ENCODE measurements around the gene GNA14.
"Not testable (repeated sequence)": the region's sequence is repeated elsewhere in the genome, so short reads cannot be mapped to it uniquely, and the experiment has no call there.

Gene GNA14

DNA sequence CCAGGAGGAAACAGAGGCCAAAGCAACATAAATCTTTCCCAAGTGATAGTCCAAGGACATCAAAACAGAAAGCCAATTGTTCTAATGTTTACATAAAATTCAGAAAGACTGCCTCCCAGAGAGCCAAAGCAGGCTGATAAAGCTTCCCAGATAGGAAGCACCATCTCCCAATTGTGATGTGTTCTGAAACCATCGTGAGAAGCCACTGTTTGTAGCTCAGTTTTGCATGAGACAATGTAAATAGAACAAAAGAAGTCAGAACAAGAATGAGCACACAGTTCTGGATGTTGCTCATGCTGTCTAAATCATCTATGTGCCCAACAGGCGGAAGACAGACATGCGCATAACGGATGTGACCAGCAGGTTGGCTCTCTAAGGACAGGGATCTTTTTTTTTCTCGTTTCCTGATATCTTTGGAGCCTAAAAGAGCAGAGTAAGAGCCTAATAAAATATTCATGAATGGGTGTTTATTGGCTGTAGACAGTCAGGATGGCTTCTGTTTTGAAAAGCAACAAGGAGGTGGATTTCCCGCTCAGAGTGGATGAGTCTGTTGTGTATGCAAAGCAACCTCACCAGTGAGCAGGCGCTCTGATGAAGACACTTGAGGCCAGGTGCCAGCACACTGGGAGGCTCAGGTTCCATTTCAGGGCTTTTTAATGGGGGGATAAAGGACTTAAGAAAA, 113.6 kb downstream of the GNA14 start:
- no peak for DNase-seq (ENCODE audit: low read depth)

DNA sequence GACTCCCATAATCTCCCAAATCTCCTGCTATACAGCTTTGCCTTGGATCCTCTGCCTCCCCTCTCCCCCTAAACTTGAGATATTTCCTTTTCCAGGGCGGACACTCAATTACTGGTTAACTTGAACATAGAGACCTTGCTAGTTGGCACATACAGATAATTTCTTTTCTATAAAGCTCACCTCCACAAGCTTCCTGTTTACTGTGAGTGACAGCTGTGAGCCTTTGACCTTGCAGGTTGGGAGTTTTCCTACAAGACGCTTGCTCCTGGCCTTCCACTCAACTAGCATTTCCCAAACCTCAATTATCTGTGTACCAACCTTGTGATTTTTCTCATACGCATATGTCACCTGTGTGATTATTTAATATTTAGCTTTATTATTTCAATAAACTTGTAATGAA, 114.5 kb downstream of the GNA14 start:
- no peak for DNase-seq (ENCODE audit: low read depth)

DNA sequence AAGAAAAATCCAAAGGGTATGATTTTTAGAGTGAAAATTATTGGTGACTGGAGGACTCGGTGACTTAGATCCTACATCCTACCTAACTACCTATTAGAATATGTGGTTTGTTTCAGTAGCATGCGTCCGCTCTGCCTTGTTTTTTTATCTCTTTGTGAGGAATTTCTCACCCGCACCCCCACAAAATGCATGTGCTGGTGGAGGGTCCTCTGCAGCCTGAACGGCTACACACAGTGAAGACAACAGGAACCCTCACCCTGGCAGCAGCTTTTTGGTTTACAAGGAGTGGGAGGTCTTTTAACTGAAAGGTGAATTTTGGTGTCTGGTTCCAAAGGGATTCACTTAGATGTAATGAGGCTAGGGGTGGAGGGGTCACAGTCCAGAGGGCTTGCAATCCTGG, 115.5 kb downstream of the GNA14 start:
- no peak for DNase-seq (ENCODE audit: low read depth)

DNA sequence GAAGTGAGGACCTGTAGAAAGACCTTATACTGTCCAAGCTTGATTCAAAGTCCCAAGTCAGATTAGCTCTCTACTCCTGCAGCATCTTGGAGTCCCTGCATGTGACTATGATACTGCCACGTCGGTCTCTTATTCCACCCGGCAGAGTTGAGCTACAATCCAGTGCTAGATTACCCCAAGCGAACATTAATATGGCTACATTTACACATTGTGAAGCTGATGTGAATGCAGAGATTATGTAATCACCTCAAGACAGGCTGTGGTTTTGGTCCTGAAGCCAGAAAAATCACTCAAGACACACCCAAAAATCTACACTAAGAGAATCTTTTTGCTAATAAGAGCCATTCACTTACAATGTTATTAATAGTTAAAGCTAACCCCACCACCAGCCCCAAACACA, 116.7 kb downstream of the GNA14 start:
- DNase-seq (ENCODE audit: low read depth), result no peak

DNA sequence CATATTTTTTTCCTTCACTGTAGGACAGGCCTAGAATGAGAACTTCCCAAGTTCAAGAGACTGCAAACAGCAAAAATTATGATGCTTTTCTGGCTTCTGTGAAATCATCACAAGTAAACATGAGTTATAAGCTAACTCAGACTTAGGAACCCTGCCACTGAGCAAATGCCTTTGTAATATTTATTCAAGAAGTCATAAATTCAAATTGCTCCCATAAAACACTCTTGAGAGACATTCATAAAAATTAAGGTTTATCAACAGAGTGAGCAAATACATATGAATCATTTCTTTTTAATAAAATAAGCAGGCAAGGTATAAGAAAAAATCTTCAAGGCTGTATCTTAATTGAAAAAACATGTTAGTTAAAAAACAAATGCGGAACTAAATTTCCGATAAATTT, 124.2 kb downstream of the GNA14 start:
- no peak for DNase-seq (ENCODE audit: low read depth)

DNA sequence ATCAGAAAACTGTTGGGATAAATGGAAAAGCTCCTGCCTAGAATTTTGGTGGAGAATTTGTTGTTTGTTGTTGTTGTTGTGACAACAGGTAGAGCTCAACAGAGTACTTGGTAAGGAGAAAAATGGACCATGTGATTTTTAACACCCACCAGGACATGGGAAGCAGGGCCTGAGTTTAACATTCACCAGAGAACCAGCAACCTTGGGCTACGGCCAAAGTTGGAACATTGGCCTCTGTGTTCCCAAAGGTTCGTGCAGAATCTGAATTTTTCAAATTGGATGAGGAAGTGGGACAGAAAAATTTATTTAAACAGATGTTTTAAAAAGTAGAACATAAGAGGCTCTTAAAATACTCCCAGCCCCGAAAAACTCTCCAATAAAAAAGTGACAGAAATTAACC, 127.0 kb downstream of the GNA14 start:
- no peak for DNase-seq (ENCODE audit: low read depth)

DNA sequence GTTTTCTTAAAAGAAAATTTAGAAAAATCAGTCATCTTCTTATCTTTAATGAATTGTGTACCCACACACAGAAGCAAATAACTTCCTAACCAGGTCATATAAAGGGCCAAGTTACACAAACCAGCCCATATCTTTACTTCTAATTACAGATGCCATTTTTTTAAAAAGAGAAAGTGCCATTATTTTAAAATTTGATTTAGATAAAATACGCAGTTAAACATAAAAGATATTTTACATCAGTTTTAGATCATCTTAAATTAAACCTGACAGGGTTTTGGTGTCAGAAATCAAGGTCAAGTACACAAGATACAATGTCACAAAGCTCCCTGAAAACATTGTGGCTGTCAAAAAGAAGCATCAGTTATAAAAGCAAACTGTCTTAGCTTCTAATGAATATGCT, 129.4 kb downstream of the GNA14 start:
- DNase-seq (ENCODE audit: low read depth), result no peak

DNA sequence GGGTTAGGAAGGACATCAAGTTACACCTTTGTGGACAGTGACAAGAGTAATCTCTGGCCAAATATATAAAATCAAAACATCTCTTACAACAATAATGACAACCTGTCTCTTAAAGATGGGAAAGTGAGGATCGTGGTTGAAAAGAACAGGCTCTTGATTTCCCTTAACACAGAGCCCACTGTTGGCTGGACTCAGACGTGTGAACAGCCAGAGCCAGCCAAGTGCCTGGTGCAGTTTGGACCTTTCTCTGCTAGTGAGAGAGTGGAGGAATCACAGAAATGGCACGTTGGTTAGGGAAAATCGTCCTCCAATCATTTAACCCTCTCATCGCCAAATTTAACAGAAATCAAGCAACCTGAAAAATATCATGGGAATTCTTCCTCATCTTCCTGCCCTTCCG, 131.3 kb downstream of the GNA14 start:
- no peak for DNase-seq (ENCODE audit: low read depth)

DNA sequence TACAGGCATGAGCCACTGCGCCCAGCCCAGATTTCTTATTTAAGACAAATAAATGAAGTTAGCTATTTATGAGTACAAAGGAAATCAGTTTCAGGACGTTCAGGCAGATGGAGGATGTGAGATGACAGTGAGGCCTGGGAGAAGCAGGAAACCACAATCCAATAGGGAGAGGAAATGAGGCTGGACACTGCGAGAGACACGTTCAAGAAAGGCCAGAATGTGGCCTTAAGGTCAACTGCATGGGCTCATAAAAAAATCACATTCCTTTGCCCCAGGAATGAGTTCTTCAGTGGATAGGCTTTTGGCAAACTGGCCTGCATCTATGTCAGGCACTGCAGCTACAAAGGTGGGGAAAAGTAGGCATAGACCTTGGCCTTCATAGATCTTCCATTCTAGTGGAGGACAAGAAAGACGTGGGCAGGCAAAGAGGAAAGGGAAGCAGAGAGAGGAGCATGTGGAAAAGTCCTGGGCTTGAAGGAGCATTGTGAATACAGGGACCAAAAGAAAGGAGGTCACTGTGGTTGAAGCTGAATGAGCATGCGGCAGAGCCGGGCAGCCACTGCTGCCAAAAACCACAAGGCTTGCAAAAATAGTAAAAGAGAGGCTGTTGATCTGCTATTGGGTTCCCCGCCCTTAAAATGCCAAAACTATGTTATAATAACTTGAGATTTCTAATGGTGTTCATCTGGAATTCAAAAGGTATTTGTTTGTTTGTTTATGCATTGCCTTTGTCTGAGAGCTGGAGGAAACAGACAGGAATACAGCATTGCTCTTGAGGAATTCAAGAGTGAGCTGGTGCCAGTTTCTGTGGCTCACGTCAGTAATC, 133.0 kb downstream of the GNA14 start:
- DNase-seq (ENCODE audit: low read depth), result no peak

DNA sequence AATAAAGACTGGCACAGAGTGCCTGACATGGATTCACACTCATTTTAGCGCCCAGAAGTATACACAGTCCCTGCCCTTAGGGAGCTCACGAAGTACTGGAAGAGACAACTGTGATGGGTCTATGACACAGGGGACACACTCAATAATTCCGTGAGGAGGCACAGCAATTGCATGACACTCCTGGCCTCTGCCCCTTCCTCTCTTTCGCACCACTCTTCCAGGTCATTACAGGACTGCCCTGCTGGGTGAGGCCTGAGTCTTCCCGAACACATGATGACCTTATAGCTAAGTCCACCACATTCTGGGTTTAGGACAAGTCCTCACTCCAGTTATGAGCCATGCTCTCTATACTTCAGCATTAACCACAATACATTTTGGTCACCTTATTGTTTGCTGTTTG, 134.7 kb downstream of the GNA14 start:
- no peak for DNase-seq (ENCODE audit: low read depth)

DNA sequence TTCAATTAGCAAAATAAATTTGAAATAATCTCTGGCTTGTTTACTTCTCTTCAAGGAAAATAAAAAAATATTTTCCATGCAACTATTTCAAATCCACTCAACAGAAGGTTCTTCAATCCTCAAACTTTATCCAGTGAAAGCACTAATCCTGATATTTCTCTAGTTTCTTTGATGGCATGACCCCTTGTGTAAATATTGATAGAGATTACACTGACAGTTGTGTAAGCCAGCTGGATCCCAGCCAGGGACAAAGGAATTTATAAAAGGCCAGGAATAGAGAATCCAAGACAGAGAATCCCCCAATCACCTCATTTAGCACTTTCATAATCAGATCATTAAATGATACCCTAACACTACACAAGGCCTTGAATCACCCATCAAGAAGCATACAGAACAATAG, 135.2 kb downstream of the GNA14 start:
- no peak for DNase-seq (ENCODE audit: low read depth)

DNA sequence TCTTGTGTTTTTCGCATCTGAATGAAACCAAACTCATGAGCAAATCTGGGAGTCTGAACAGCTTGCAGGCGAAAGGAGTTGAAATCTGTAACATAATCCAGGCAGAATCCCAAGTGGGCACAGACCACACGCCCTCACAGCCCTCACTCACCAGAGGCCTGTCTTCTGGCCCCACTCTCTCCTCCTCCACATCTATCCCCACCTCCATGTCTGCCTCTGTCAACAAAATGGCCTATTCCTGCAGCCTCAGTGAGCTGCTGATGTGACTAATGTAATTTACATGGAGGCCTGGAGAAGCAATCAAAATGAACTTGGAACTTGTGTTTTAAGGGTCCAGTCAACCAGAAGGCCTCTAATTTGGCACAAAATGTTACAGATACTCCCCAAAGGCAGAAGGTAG, 136.6 kb downstream of the GNA14 start:
- DNase-seq (ENCODE audit: low read depth), result no peak

DNA sequence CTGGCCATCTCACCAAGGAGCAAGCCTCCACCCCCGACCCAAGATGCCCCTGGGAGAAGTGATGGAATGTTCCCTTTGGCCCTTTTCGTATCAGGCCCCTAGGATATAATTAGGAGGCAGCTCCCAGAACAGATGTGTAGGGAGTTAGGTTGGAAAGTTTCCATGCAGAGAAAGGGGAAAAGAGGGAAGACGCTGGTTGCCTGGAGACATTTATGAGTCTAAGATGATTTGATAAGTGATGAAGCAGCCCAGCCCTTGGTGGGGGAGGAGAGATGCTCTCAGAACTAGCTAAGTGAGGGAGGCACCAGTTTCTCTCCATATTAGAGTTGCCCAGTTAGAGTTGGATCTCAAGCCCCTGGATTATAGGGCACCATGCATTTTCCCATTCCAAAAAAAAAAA, 137.5 kb downstream of the GNA14 start:
- DNase-seq (ENCODE audit: low read depth), result no peak

DNA sequence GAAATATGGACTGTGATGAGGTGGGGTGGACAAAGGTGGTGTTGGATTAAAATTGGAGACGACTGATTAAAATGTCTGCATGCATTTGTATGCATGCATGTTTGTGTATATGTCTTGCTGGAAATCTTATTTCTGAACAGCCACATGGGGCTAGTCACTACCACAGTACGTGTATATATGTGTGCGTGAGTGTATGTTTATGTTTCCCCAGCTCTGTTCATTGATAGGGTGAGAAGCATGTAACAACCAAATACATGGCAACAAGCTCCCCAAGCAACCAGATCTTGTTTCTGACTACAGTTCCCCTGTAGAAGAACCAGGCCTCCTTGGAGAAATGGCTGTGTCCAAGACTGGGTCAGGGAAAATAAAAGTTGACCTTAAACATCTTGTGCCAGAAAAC, 139.7 kb downstream of the GNA14 start:
- DNase-seq (ENCODE audit: low read depth), result no peak

DNA sequence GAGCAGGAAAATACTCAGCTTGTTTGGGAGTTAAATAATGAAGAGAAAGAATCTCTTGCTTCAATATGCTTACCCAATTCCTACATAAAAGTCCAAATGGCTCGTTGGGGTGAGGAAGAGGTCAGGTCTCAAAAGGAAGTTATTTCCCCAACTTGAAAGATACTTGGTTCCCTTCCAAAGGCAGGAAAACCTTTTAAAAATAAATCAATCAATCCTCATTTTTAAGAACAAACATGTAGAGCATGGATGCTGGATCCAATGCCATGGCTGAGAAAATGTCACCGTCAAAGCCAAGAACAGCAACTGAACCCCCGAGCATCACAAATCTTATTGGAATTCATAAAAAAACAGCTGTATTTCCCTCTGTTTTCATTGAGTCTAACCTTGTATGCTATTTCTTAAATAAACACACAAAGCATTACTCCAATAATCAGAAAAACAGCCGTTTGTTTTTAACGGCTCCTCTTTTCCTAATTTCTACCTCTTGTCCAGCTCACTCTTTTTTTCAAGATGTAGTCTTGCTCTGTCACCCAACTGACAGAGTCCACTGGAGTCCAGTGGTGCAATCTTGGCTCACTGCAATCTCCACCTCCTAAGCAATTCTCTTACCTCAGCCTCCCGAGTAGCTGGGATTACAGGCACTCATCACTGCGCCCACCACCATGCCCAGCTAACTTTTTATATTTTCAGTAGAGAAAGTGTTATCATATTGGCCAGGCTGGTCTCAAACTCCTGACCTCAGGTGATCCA, 140.7 kb downstream of the GNA14 start:
- DNase-seq (ENCODE audit: low read depth), result no peak

DNA sequence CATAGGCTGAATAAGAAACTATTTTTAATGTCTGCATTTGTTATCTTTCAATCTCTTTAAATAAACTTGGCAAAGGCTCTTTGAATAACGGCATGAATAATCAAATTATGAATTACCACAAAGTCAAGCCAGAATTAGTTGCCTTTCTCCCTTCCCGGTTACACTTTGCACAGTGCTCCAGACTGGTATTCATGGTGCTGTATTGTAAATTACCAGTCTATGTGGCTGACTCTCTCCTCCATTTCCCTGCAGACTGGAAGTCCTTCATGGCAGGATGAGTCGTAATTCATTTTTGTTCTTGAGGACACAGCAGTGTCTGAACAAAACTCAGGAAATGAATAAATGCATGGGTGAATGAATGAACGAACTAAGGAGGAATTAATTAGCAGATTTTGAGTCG, 142.9 kb downstream of the GNA14 start:
- DNase-seq (ENCODE audit: low read depth), result no peak

DNA sequence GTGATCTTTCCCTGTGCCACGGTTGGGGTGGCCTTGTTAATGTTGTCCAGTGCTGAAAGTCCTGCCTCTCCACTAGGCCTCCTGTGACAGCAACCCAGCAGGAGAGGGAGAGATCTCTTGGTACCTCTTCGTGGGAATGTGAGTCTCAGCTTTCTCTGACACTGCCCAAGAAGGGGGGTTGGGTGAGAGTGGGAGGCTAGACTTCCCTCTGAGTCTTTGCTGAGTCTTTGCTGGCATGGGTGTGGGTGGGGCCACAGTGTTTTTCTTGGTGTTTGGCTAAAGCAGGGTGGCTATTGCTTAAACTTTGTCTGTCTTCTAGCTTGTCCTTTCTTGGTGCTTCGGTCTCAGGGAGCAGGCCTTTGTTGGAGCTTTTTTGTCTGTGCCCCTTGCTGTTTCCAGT, 145.6 kb downstream of the GNA14 start:
- DNase-seq (ENCODE audit: low read depth), result no peak

DNA sequence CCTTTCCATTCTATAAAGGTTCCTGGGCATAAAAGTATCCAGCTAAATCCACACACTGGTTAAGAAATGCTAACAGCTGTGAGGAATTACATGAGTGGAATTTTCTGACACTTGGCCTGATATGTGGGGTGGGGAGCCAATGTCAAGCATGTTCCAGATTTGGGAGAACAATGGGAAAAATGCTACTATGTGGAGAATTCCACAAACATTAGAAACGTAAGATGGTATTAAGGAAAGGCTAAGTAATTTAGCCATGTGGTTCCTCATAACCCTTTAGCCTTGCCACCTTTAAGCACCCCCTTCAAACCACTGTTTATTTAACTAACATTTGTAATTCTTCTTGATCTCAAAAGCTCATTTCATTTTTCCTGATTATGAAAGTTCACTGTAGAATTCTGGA, 149.2 kb downstream of the GNA14 start:
- DNase-seq (ENCODE audit: low read depth), result no peak

DNA sequence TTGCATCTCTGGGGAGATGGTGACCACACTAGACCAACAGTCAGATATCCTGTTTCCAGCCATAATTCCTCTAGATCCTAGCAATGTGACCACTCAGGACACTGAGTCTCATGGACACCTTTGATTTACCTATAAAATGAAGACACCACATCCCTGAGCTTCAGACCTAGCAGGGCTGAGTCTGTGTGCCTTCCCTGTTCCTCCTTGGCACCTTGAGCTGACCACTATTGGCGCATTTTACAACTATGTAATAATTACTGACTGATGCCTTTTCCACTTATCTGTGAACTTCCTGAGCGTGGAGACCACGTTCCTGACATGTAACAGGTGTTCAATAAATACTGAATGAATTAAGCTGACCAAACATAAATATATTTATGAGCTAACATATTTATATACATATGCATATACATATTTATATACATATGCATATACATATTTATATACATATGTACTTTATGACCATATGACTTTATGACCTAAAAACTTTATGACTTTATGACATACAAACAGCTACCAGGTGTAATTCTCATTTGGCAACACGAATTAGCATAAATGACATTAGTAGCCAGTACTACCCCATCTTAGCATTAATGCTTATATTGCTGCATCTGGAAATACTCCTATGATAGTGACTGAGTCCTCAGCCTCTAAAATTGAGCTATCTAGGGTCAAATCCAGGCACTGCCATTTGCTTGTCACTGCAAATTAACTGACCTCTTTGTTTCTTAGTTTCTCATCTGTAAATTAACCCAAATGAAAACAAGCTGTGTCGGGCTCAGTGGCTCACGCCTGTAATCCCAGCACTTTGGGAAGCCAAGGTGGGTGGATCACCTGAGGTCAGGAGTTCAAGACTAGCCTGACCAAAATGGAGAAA, 150.6 kb downstream of the GNA14 start:
- no peak for DNase-seq (ENCODE audit: low read depth)

DNA sequence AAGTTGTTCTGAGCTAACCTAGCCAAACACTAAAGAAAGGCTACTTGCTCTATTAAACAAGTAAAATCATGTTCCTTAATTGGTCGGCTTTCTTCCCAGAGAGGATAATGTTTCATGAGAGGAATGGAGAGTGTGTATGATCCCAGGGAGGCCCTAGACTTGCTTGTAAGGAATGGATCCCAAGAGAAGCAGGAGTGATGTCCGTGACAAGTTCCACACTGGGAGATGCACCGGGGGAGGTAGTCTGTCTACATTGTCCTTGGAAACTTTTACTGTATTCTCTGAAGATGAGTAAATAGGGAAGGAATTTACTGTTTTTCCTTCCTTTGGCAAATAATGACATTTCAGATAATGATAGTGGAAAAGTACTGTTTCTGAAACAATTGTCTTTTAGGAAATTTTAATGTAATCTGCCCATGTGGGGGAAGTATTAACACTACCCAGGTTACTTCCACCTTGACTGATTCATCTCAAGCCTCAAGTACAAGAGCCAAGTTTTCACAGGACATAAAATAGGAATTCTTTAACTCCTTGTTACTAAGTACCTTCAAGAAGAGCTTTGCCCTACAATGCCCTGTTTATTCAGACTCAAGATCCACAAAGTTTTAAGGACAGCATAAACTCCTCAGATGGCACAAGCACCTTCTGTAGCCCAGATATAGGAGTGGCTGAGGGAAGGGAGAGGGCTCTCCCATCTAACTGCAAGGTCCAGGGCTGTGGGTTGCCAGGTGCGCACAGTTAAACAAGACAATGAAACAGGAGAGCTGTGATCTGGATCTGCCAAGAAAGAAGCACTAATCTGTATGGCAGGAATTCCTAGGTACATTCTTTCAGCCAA, 152.1 kb downstream of the GNA14 start:
- no peak for DNase-seq (ENCODE audit: low read depth)

DNA sequence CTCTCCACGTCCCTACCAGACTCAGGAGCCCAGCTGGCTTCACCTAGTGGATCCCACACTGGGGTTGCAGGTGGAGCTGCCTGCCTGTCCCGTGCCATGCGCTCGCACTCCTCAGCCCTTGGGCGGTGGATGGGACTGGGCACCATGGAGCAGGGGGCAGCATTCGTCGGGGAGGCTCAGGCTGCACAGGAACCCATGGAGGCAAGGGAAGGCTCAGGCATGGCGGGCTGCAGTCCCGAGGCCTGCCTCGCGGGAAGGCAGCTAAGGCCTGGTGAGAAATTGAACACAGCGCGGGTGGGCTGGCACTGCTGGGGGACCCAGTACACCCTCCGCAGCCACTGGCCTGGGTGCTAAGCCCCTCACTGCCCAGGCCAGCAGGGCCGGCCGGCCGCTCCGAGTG, 157.8 kb downstream of the GNA14 start:
- DNase-seq (ENCODE audit: low read depth), result not testable (repeated sequence)
